CD14-positive monocyte (primary cell): ENCODE results near the gene SART3. TPM values are rescaled to one million over a fixed set of nuclear protein-coding genes. Genes with fewer than 3 reads are reported as not detected.

Experiments
- DNase-seq, 3 donors: peaks; one replicate each; pipeline ENCODE4 v3.0.0-alpha.2; 2011 to 2022
- H2AFZ ChIP-seq: 2 replicates; pipeline ENCODE4 v1.6.0; 2012; ENCODE audit warnings: mild to moderate bottlenecking, low read depth, low read length, inconsistent platforms; ENCODE audit not compliant: insufficient read depth, poor library complexity, severe bottlenecking
- H3K27ac ChIP-seq, 2 donors: 1 replicate in 1 of 2; 2 replicates in 1 of 2; pipeline ENCODE4 v1.5.1; 2012 to 2013; ENCODE audit warnings: low read length in 2 of 2, control low read depth in 1 of 2, inconsistent platforms in 1 of 2, low read depth in 1 of 2, mild to moderate bottlenecking in 1 of 2
- H3K27me3 ChIP-seq, 2 donors: one replicate each; pipeline versions ENCODE4 v1.6.0 to v1.6.1; 2011 to 2013; ENCODE audit warnings: low read length in 2 of 2; ENCODE audit not compliant: control insufficient read depth in 2 of 2, insufficient read depth in 2 of 2
- H3K36me3 ChIP-seq, 2 donors: replicated peaks in 1 of 2; 1 replicate in 1 of 2; 2 replicates in 1 of 2; pipeline versions ENCODE4 v1.5.1 to v1.6.1; 2012 to 2013; ENCODE audit warnings: low read length in 2 of 2, control low read depth in 1 of 2, inconsistent platforms in 1 of 2, mild to moderate bottlenecking in 1 of 2; ENCODE audit not compliant: insufficient read depth in 2 of 2, control insufficient read depth in 1 of 2
- H3K4me1 ChIP-seq, 2 donors: 1 replicate in 1 of 2; 2 replicates in 1 of 2; pipeline versions ENCODE4 v1.5.1 to v1.6.1; 2012 to 2013; ENCODE audit warnings: low read length in 2 of 2, control low read depth in 1 of 2, inconsistent platforms in 1 of 2, mild to moderate bottlenecking in 1 of 2, moderate library complexity in 1 of 2; ENCODE audit not compliant: insufficient read depth in 2 of 2, control insufficient read depth in 1 of 2
- H3K4me2 ChIP-seq: replicated peaks from 2 replicates; pipeline ENCODE3; 2012; ENCODE audit warnings: low read length, moderate library complexity, mild to moderate bottlenecking; ENCODE audit not compliant: poor library complexity, severe bottlenecking; ENCODE audit errors: extremely low read depth
- H3K4me3 ChIP-seq, 3 experiments: fragments of 200-600 bp in 1 of 3; sonication (generic) in 1 of 3; replicated peaks in 1 of 3; 1 replicate in 2 of 3; 2 replicates in 1 of 3; pipeline ENCODE4 v1.5.1; 2011 to 2013; ENCODE audit warnings: low read length in 3 of 3, mild to moderate bottlenecking in 3 of 3, control low read depth in 2 of 3, low read depth in 2 of 3, inconsistent platforms in 1 of 3, moderate library complexity in 1 of 3
- H3K79me2 ChIP-seq: 2 replicates; pipeline ENCODE4 v1.6.0; 2012; ENCODE audit warnings: mild to moderate bottlenecking, control low read depth, inconsistent platforms, low read length, moderate library complexity; ENCODE audit not compliant: insufficient read depth
- H3K9ac ChIP-seq: 2 replicates; pipeline ENCODE4 v1.6.0; 2017; ENCODE audit warnings: low read length, mild to moderate bottlenecking; ENCODE audit not compliant: insufficient read depth, poor library complexity, severe bottlenecking
- H3K9me3 ChIP-seq, 2 donors: replicated peaks in 1 of 2; 1 replicate in 1 of 2; 2 replicates in 1 of 2; pipeline versions ENCODE4 v1.5.1 to v1.6.1; 2012 to 2013; ENCODE audit warnings: low read length in 2 of 2, control low read depth in 1 of 2; ENCODE audit not compliant: control insufficient read depth in 1 of 2, insufficient read depth in 1 of 2
- H4K20me1 ChIP-seq: 2 replicates; pipeline ENCODE4 v1.6.0; 2012; ENCODE audit warnings: mild to moderate bottlenecking, low read length, control low read depth, moderate library complexity; ENCODE audit not compliant: insufficient read depth
- H3K27ac Mint-ChIP-seq, 7 donors: one replicate each; pipeline ENCODE4 v1.8.0; 2020; ENCODE audit warnings: mild to moderate bottlenecking in 7 of 7, mixed read lengths in 7 of 7, moderate library complexity in 6 of 7, inconsistent platforms in 2 of 7
- H3K27me3 Mint-ChIP-seq, 3 donors: one replicate each; pipeline ENCODE4 v1.8.0; 2021 to 2022; ENCODE audit warnings: low read depth in 3 of 3, mild to moderate bottlenecking in 3 of 3, mixed read lengths in 3 of 3, moderate library complexity in 3 of 3, inconsistent platforms in 1 of 3
- H3K36me3 Mint-ChIP-seq, 2 donors: one replicate each; pipeline ENCODE4 v1.8.0; 2020; ENCODE audit warnings: mixed read lengths in 2 of 2, inconsistent platforms in 1 of 2, mild to moderate bottlenecking in 1 of 2
- H3K4me1 Mint-ChIP-seq: one replicate; pipeline ENCODE4 v1.8.0; 2020; ENCODE audit warnings: mild to moderate bottlenecking, mixed read lengths
- H3K4me3 Mint-ChIP-seq, 2 donors: one replicate each; pipeline ENCODE4 v1.8.0; 2020; ENCODE audit warnings: mild to moderate bottlenecking in 2 of 2, mixed read lengths in 2 of 2, moderate library complexity in 1 of 2
- H3K9me3 Mint-ChIP-seq, 7 donors: one replicate each; pipeline ENCODE4 v1.8.0; 2020 to 2022; ENCODE audit warnings: mixed read lengths in 7 of 7, mild to moderate bottlenecking in 6 of 7, moderate library complexity in 6 of 7, inconsistent platforms in 2 of 7
- WGBS: methylation state at CpG from one replicate; pipeline ENCODE4 v1.1.5; 2013; ENCODE audit warnings: missing lambda C conversion rate; ENCODE audit not compliant: insufficient coverage; 5-methylcytosine and 5-hydroxymethylcytosine counted together
- intact Hi-C, 2 donors: fragments of 100-400 bp; cut with micrococcal nuclease; formaldehyde crosslinking; loops; one replicate each; pipeline versions ENCODE4 v1.15.0 to v1.15.1; 2023
- polyA plus RNA-seq, 3 donors: library from polyadenylated mRNA; depleted of rRNA in 1 of 3; unstranded in 2 of 3; stranded (reverse) in 1 of 3; fragments of 300-500 nt in 2 of 3; fragments of >200 nt in 1 of 3; fragmentation: Illumina TruSeq in 2 of 3; gene quantifications; 1 replicate in 2 of 3; 2 replicates in 1 of 3; pipeline ENCODE4 v1.2.3, GENCODE V29; 2012 to 2021
- TF ChIP-seq, protein P1 (sequence below): fragments of 200-600 bp; IDR thresholded peaks from one replicate; pipeline ENCODE4 v1.8.0; 2022; ENCODE audit warnings: antibody characterized with exemption, mild to moderate bottlenecking

SART3 gene
- polyA plus RNA-seq, 3 donors, result 10.3 to 20.9 (median 20.6) TPM

- H3K36me3 ChIP-seq, result no peaks in the 10 kb centered on the region
- H3K4me3 Mint-ChIP-seq, result no peak overlapping the region
- no peak overlapping the region for H3K27ac Mint-ChIP-seq
- intact Hi-C loops, result loop anchor here in 1 of 2 donors (10.0 kb wide), 1 partner anchor 485 kb away; the partner anchor contains the start of genes ALKBH2 and UNG
- H3K27me3 Mint-ChIP-seq, result peaks cover 9 to 19% (median 18%) of the 10 kb centered on the region in 3 donors
- peaks cover 0 to 5% of the 10 kb centered on the region in 2 donors for H3K36me3 Mint-ChIP-seq
- no peaks in the 10 kb centered on the region for H3K4me1 Mint-ChIP-seq
- no peaks in the 10 kb centered on the region for H4K20me1 ChIP-seq
- H2AFZ ChIP-seq, result no peak overlapping the region
- no peak overlapping the region for H3K4me2 ChIP-seq
- H3K79me2 ChIP-seq, result no peaks in the 10 kb centered on the region
- no peaks in the 10 kb centered on the region for H3K4me1 ChIP-seq
- H3K4me3 ChIP-seq, result no peak overlapping the region
- TF ChIP-seq, protein P1, sequence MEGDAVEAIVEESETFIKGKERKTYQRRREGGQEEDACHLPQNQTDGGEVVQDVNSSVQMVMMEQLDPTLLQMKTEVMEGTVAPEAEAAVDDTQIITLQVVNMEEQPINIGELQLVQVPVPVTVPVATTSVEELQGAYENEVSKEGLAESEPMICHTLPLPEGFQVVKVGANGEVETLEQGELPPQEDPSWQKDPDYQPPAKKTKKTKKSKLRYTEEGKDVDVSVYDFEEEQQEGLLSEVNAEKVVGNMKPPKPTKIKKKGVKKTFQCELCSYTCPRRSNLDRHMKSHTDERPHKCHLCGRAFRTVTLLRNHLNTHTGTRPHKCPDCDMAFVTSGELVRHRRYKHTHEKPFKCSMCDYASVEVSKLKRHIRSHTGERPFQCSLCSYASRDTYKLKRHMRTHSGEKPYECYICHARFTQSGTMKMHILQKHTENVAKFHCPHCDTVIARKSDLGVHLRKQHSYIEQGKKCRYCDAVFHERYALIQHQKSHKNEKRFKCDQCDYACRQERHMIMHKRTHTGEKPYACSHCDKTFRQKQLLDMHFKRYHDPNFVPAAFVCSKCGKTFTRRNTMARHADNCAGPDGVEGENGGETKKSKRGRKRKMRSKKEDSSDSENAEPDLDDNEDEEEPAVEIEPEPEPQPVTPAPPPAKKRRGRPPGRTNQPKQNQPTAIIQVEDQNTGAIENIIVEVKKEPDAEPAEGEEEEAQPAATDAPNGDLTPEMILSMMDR, result no peak
- H3K9me3 Mint-ChIP-seq, result peaks cover 0 to 3% (median 0%) of the 10 kb centered on the region in 7 donors
- no peaks in the 10 kb centered on the region for H3K9me3 ChIP-seq
- no peak overlapping the region for H3K27ac ChIP-seq
- DNase-seq, result no peak
- H3K27me3 ChIP-seq, result peaks cover 0 to 5% of the 10 kb centered on the region in 2 donors
- WGBS, result 28% methylated on average over 14 of the region's 21 CpGs
- no peak overlapping the region for H3K9ac ChIP-seq
Observed at GRCh38 chr12:108609537-108610335, 48.8 kb upstream of the SART3 start.

GRCh38 chr12:108608616-108609015 is 47.6 kb upstream of the SART3 start:
- no peak for DNase-seq
- no peaks in the 10 kb centered on the region for H3K79me2 ChIP-seq
- no peak overlapping the region for H3K4me3 Mint-ChIP-seq
- no peaks in the 10 kb centered on the region for H3K36me3 ChIP-seq
- peaks cover 9 to 19% (median 18%) of the 10 kb centered on the region in 3 donors for H3K27me3 Mint-ChIP-seq
- no peaks in the 10 kb centered on the region for H3K36me3 Mint-ChIP-seq
- H3K27me3 ChIP-seq, result peaks cover 0 to 5% of the 10 kb centered on the region in 2 donors
- no peak overlapping the region for H3K27ac ChIP-seq
- H3K4me1 Mint-ChIP-seq, result no peaks in the 10 kb centered on the region
- no peaks in the 10 kb centered on the region for H3K9me3 ChIP-seq
- no peak overlapping the region for H3K9ac ChIP-seq
- H4K20me1 ChIP-seq, result no peaks in the 10 kb centered on the region
- H3K9me3 Mint-ChIP-seq, result peaks cover 0 to 3% (median 0%) of the 10 kb centered on the region in 7 donors
- H2AFZ ChIP-seq, result no peak overlapping the region
- intact Hi-C loops, result no loop called here
- H3K4me1 ChIP-seq, result no peaks in the 10 kb centered on the region
- H3K4me3 ChIP-seq, result no peak overlapping the region
- WGBS, result 70% methylated on average over 4 of the region's 5 CpGs
- no peak overlapping the region for H3K4me2 ChIP-seq
- H3K27ac Mint-ChIP-seq, result no peak overlapping the region
- TF ChIP-seq, protein P1, result no peak
